Measurements from ENCODE around the gene SIPA1L2.

- no peak for TF ChIP-seq POLR2A (IDR thresholded peaks at IDR 0.05)
- TF ChIP-seq CTCF (IDR thresholded peaks at IDR 0.05): peak in 1 of 4 donors; percentile 4
Observed at GRCh38 chr1:232630894-232631195, 912 bp upstream of the SIPA1L2 start.
